Stomach (tissue), 9 donors: ENCODE results near the gene DZIP1. TPM values are rescaled to one million over a fixed set of nuclear protein-coding genes. Genes with fewer than 3 reads are reported as not detected.

Source experiments
- DNase-seq, 2 donors: peaks; one replicate each; pipeline versions ENCODE4 v3.0.0 to v3.0.0-alpha.2; 2013 to 2019
- H3K27ac ChIP-seq, 5 donors: fragments of 200-600 bp in 4 of 5; sonication (generic) in 4 of 5; one replicate each; pipeline ENCODE4 v1.5.1; 2013 to 2019; ENCODE audit warnings: mild to moderate bottlenecking in 1 of 5, moderate library complexity in 1 of 5
- H3K27me3 ChIP-seq, 3 donors: fragments of 200-600 bp; sonication (generic); one replicate each; pipeline ENCODE4 v1.5.1; 2017 to 2019; ENCODE audit warnings: mixed run types in 1 of 3
- H3K36me3 ChIP-seq, 4 donors: fragments of 200-600 bp; sonication (generic); 1 replicate in 3 of 4; 2 replicates in 1 of 4; pipeline ENCODE4 v1.5.1; 2016 to 2019
- H3K4me1 ChIP-seq, 4 donors: fragments of 200-600 bp; sonication (generic); one replicate each; pipeline ENCODE4 v1.5.1; 2016 to 2019
- H3K4me3 ChIP-seq, 4 donors: fragments of 200-600 bp; sonication (generic) in 3 of 4; one replicate each; pipeline ENCODE4 v1.5.1; 2016 to 2019; ENCODE audit warnings: mild to moderate bottlenecking in 1 of 4
- H3K9me3 ChIP-seq, 4 donors: fragments of 200-600 bp; sonication (generic); one replicate each; pipeline ENCODE4 v1.5.1; 2016 to 2019
- CTCF ChIP-seq, 7 experiments: fragments of 450-650 bp in 4 of 7; fragments of 200-600 bp in 3 of 7; sonication (generic) in 3 of 7; IDR thresholded peaks; one replicate each; pipeline ENCODE4 v1.5.1; 2016 to 2019; ENCODE audit warnings: antibody characterized with exemption in 7 of 7, control low read depth in 2 of 7, mild to moderate bottlenecking in 1 of 7
- EP300 ChIP-seq: sonication (generic); formaldehyde crosslinking; IDR thresholded peaks from one replicate; pipeline ENCODE4 v1.6.1; 2017; ENCODE audit warnings: antibody characterized with exemption
- POLR2A ChIP-seq, 4 donors: fragments of 450-650 bp; IDR thresholded peaks; one replicate each; pipeline ENCODE4 v1.6.1; 2016; ENCODE audit warnings: antibody characterized with exemption in 4 of 4, control low read depth in 2 of 4, mild to moderate bottlenecking in 1 of 4, moderate library complexity in 1 of 4
- POLR2AphosphoS5 ChIP-seq, 3 donors: sonication (generic); formaldehyde crosslinking; IDR thresholded peaks; one replicate each; pipeline ENCODE4 v1.6.1; 2016; ENCODE audit warnings: antibody characterized with exemption in 3 of 3
- WGBS, 5 donors: extraction: QIAGEN DNeasy Blood & Tissue Kit in 3 of 5; methylation state at CpG; one replicate each; pipeline versions ENCODE4 v1.1.5 to v1.1.7; 2013 to 2018; 5-methylcytosine and 5-hydroxymethylcytosine counted together
- intact Hi-C: fragments of 100-400 bp; cut with DNase I; formaldehyde crosslinking; loops from one replicate; pipeline ENCODE4 v1.15.1; 2023; ENCODE audit warnings: low total_unique reads
- polyA plus RNA-seq, 3 donors: library from polyadenylated mRNA; stranded (reverse); fragments of 200-250 nt; gene quantifications; one replicate each; pipeline ENCODE4 v1.2.3, GENCODE V29; 2013
- total RNA-seq, 5 donors: library from RNA; depleted of rRNA; stranded (reverse); fragments of >200 nt; gene quantifications; one replicate each; pipeline versions ENCODE4 v1.1.0 to v1.2.3, GENCODE V29; 2014 to 2016
- donor health status: healthy with polysubstance abuse.
- donor health status: Bipolar disorder and iron deficiency.
- donor health status: healthy.

The DZIP1 gene
- total and polyA plus RNA-seq, 8 donors = 4.7 to 25.2 (median 18.3) TPM

- H3K27ac ChIP-seq = peak overlapping the region in 1 of 5 donors; percentile 47
- H3K4me1 ChIP-seq = peaks cover 23 to 83% (median 53%) of the 10 kb centered on the region in 4 donors
- WGBS, 5 donors = 15 to 42% (median 22%) methylated on average over 2 of the region's 2 CpGs
- intact Hi-C loops = no loop called here
- no peak for DNase-seq
- TF ChIP-seq POLR2AphosphoS5 (IDR thresholded peaks at IDR 0.05) (no peak), EP300 (no peak), CTCF (IDR thresholded peaks at IDR 0.05) (no peak), POLR2A (IDR thresholded peaks at IDR 0.05) (no peak)
- H3K9me3 ChIP-seq = no peaks in the 10 kb centered on the region
- no peaks in the 10 kb centered on the region for H3K36me3 ChIP-seq
- H3K4me3 ChIP-seq = peak overlapping the region in 1 of 4 donors; percentile 84
- no peaks in the 10 kb centered on the region for H3K27me3 ChIP-seq
Measured at GRCh38 chr13:95679722-95680121, 35.2 kb upstream of the DZIP1 start.

- 38 to 70% (median 53%) methylated on average over 4 of the region's 4 CpGs for WGBS, 5 donors
- H3K36me3 ChIP-seq = no peaks in the 10 kb centered on the region
- H3K4me3 ChIP-seq = peak overlapping the region; percentile 84 to 95 (median 91)
- H3K9me3 ChIP-seq = no peaks in the 10 kb centered on the region
- TF ChIP-seq CTCF (IDR thresholded peaks at IDR 0.05) (no peak), EP300 (no peak), POLR2A (IDR thresholded peaks at IDR 0.05) (no peak), POLR2AphosphoS5 (IDR thresholded peaks at IDR 0.05) (no peak)
- no peaks in the 10 kb centered on the region for H3K27me3 ChIP-seq
- DNase-seq = no peak
- peak overlapping the region in 2 of 5 donors; percentile 96 to 99 for H3K27ac ChIP-seq
- peaks cover 23 to 83% (median 52%) of the 10 kb centered on the region in 4 donors for H3K4me1 ChIP-seq
- intact Hi-C loops = no loop called here
Measured at GRCh38 chr13:95678967-95679366, 34.5 kb upstream of the DZIP1 start.

DNA sequence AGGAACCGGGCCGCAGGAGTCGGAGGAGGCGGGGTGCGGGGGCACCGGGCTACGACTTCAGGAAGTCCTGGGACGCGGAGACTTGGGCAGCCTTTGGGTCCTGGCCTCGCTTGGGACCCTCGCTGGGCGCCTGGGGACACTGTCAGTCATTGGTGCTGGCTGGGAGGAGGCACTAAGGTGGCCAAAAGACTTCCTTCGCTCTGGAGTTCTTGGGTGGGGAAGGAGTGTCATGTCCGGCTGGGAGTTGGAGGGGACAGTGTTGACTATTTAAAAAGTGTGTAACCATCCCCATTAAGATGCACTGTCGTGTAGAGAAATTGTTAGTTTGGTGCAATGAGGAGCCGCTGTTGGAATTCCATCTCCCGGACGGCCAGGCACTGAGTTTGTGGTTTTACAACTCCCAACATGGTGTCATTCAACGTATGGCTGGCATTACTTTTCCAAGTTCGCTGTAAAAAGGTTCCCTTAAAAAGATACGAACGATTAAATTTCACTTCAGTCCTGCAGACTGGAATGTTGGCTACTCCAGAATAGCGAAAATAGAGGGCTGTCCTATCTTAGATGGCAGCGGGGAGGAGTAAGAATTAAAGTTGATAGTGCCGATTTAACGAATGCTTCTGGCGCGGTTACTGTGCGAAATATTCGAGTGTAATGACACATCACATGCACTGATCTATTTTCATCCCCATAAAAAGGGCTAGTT, 33.2 kb upstream of the DZIP1 start:
- Histone ChIP-seq H3K27me3 (no peaks in the 10 kb centered on the region), H3K4me1 (peaks cover 23 to 74% (median 42%) of the 10 kb centered on the region in 4 donors)
- intact Hi-C loops = no loop called here

More for the DNA sequence above, 33.2 kb upstream of the DZIP1 start:
- H3K9me3 ChIP-seq = peaks cover 0 to 1% (median 0%) of the 10 kb centered on the region in 4 donors
- peak overlapping the region; percentile 94 to 99 (median 97) for H3K27ac ChIP-seq
- DNase-seq = peak in 1 of 2 donors; percentile 43
- WGBS, 5 donors = 0 to 1% (median 1%) methylated on average over 27 to 30 of the region's 30 CpGs
- peak overlapping the region; percentile 84 to 95 (median 91) for H3K4me3 ChIP-seq
- TF ChIP-seq CTCF (IDR thresholded peaks at IDR 0.05) (no peak), POLR2A (IDR thresholded peaks at IDR 0.05) (no peak), EP300 (no peak)
- H3K36me3 ChIP-seq = no peaks in the 10 kb centered on the region
